Measurements from ENCODE around the gene ANKRD33B.

DNA sequence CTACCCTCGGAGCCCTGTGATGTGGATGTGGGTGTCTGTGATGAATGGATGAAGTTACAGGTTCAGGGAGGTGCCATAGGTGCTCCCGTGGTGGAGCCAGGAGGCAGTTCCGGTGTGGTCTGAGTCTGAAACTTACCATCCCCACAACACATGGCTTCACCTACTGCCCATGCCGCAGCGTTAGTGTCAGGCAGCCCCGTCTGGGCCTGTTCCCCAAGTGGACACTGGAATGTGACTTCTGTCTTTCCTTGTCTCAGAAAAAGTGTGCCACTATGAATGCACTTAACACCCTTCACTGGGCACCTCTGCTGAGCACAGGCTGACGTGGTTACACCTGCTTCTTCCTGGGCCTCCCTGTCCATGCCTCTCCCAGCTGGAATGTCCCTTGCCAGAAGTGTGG, 8.6 kb downstream of the ANKRD33B start:
- TF ChIP-seq, protein P1, sequence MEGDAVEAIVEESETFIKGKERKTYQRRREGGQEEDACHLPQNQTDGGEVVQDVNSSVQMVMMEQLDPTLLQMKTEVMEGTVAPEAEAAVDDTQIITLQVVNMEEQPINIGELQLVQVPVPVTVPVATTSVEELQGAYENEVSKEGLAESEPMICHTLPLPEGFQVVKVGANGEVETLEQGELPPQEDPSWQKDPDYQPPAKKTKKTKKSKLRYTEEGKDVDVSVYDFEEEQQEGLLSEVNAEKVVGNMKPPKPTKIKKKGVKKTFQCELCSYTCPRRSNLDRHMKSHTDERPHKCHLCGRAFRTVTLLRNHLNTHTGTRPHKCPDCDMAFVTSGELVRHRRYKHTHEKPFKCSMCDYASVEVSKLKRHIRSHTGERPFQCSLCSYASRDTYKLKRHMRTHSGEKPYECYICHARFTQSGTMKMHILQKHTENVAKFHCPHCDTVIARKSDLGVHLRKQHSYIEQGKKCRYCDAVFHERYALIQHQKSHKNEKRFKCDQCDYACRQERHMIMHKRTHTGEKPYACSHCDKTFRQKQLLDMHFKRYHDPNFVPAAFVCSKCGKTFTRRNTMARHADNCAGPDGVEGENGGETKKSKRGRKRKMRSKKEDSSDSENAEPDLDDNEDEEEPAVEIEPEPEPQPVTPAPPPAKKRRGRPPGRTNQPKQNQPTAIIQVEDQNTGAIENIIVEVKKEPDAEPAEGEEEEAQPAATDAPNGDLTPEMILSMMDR (IDR thresholded peaks at IDR 0.05), result no peak
- no peak for TF ChIP-seq POLR2A (IDR thresholded peaks at IDR 0.05)
